GM15510 (cell line): ENCODE results near the gene ZNF783.

Source experiments
- POLR2A ChIP-seq: IDR thresholded peaks from 3 replicates; pipeline ENCODE4 v1.6.1; 2011; ENCODE audit warnings: borderline replicate concordance; ENCODE audit not compliant: insufficient read length; ENCODE audit errors: extremely low read depth

The ZNF783 gene

GRCh38 chr7:149325248-149325647 is 63.3 kb downstream of the ZNF783 start:
- no peak for TF ChIP-seq POLR2A

DNA sequence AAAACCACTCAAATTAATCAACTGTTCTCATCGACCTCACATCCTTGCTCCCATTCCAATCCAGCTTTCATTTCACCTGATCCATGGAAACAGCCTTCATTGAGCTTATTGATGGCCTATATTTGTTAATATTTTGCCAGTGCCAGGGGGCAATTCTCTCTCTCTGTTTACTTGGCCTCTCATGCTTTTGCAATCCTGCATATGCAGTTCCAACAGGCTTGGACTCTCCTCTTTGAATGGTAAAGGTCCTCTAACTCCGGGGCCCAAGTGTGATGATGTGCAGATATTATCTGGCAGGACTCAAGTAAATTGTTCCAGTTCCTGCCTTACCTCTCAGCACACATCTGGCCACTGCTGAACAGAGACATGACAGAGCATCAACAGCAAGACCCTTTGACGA is 67.3 kb downstream of the ZNF783 start:
- no peak for TF ChIP-seq POLR2A

GRCh38 chr7:149329766-149330334 is 67.9 kb downstream of the ZNF783 start:
- TF ChIP-seq POLR2A = no peak

GRCh38 chr7:149330914-149331567 is 69.0 kb downstream of the ZNF783 start:
- TF ChIP-seq POLR2A = no peak

DNA sequence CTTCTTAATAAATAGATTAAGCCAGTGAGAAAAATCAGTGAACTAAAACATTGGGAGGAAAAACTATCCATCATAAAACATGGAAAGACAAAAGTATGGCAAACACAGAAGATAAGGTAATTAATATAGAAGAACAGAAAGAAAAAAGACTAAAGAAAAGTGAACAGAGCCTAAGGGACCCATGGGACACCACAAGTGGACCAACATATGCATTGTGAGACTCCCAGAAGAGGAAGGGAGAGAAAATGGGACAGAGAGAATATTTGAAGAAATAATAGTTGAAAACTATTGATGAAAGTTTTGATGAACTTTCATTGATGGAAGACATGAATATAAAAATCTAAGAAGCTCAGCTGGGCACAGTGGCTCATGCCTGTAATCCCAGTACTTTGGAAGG is 71.3 kb downstream of the ZNF783 start:
- TF ChIP-seq POLR2A = no peak

- no peak for TF ChIP-seq POLR2A
These were observed 72.2 kb downstream of the ZNF783 start for GRCh38 chr7:149334219-149334618.
